NCI-H82 treated with DMSO at 0.1 percent for 48 hours (cell line): ENCODE data around the gene UTF1.

ENCODE experiments used
- DNase-seq: peaks from one replicate; lab custom pipeline; 2025; ENCODE audit not compliant: unreplicated experiment; lab: John Stamatoyannopoulos, UW

UTF1 gene

GRCh38 chr10:133196221-133196915, 33.6 kb upstream of the UTF1 start:
- DNase-seq: no peak

- DNase-seq: no peak
Observed at GRCh38 chr10:133196936-133197758, 32.9 kb upstream of the UTF1 start.

DNA sequence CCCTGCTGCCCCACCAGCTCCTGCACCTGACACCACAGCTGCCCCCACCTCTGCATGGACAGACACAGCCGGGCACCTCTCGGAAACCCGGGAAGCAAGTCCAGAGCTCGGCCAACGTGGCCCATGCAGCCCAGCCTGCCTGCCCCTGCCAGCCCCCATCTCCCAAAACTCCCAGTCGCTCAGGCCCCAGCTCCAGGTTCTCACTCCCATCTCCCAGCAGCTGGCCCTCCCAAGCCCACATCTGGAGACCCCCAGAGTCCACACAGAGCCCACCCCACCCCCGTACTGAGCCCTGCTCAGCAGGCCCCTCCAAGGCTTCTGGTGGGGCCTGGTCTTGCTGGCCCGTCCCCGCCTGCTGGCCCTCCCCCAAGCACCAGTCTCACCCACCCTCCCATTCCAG, 32.2 kb upstream of the UTF1 start:
- DNase-seq: no peak

DNA sequence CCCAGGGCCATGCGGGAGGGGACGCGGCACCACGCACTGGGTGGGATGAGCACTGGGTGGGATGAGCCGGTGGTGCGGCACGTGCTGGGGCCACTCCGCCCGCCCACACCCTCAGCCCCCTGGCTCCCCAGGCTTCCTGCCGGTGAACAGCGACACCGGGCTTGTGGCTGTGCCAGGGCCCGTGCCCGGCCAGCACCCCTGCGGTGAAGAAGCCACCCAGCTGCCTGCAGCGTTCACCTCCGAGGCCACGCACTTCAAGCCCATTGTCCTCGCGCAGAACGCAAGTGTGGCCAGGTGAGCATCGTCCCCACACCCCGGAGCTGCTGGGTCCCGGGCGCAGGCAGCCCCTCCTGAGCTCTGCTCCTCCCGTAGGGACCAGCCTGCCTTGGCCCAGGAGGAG, 31.8 kb upstream of the UTF1 start:
- DNase-seq: no peak

GRCh38 chr10:133198621-133199487, 31.2 kb upstream of the UTF1 start:
- no peak for DNase-seq

DNA sequence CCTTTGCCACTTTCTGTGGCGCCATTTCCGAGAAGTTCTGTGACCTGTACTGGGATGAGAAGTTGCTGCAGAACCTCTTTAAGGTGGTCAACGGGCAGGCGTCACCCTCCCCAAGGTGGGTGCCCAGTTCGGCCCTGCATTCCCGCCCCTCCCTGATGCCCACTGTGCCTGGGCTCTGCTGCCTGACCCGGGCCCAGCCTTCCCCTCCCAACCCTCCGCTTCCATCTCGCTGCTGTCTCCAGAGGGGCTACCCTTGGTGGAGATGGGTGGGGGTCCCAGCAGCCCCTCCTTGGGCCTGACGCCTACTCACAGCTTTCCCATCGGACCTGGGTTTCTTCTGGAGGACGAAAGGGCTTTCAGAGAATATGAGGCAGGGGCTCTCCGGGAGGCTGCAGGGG, 30.5 kb upstream of the UTF1 start:
- DNase-seq: no peak

GRCh38 chr10:133199992-133200611, 29.9 kb upstream of the UTF1 start:
- DNase-seq: no peak

GRCh38 chr10:133200621-133201031, 29.4 kb upstream of the UTF1 start:
- DNase-seq: no peak

DNA sequence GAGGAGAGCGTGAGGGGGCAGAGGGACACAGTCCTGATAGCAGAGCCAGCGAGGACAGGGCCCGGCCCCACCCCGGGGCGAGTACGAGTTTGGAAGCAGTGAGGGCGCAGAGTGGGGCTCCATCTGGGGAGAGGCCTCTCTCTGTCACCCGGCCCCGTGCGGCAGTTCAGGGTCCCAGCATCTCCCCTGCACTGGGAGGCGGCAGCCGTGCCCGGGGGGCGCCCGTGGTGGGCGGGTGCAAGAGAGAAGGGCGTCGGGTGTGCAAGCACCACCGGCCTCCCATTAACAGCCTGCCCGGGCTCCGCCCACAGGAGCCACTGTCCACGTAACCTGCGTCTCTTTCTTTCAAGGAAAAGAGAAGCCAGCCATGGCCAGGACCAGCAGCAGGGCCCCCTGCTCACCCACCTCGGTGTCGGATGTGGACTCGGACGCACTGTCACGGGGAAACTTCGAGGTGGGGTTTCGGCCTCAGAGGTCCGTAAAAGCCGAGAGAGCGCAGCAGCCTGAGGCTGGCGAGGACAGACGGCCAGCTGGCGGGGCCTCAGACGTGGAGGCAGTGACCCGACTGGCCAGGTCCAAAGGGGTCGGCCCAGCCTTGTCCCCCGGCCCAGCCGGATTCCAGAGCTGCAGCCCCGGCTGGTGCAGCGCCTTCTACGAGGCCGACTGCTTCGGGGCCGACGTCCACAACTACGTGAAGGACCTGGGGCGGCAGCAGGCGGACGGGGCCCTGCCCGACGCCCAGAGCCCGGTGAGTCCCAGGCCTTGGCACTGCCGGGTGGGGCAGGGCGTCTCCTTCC, 28.7 kb upstream of the UTF1 start:
- no peak for DNase-seq

- no peak for DNase-seq
Observed at GRCh38 chr10:133201948-133202725, 27.9 kb upstream of the UTF1 start.

- no peak for DNase-seq
Observed at GRCh38 chr10:133202778-133203651, 27.0 kb upstream of the UTF1 start.

DNA sequence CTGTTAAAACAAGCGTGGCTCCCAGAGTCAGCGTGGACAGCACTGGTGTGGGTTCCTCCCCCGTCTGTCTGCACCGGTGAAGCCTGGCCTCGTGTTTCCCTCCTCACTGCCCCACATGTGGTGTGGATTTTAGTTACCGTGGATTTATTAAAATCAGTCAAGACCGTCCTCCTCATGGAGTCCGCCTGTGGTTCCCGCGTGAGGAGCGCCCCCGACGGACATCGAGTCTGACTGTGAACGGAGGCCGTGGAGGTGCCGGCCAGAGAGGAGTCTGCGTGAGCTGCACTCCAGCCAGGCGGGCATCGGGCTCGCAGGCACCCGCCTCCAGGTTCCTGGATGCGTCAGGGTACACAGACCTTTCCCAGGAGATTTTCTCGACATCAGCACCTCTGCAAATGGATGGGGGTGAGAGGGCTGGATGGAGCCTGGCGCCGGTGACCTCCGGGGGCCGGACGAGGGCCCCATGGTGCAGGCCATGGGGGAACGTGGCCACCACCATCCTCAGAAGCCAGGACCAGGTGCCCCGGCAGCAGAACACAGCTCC, 26.3 kb upstream of the UTF1 start:
- DNase-seq: no peak

DNA sequence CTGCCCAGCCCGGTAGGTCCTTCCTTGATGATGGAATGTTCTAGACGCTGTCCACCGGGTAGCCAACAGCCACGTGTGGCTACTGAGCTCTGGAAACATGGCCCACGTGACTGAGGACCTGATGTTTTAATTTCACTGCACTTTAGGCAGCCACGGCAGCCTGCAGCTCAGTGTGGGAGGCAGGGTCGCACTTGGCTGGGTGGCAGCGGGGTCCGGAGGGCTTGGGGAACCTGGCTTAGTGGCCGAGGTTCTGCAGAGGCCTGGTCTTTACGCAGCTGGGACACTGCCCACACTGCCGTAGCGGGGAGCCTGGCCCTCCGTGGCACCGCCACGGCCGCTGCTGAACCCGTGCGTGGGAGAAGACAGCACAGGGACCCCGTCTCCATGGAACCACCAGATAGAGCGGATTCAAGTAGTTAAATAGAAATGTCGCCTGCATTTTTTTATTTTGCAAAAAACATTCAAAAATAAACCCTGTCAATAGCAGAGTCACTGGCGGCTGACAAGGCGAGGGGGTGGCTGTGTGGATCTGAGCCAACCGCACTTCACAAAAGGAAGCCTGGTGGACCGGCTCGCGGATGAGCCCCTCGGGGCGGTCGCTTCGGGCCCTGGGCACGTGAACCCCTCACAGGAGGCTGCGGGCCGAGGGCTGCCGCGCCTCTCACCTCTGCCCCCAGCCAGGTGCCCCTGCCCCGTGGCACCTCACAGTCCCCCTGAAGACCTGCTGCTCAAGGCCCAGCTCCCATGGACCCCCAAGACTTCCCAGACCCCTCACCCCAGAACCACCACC, 25.6 kb upstream of the UTF1 start:
- DNase-seq: no peak

GRCh38 chr10:133205146-133205545, 24.9 kb upstream of the UTF1 start:
- DNase-seq: no peak

DNA sequence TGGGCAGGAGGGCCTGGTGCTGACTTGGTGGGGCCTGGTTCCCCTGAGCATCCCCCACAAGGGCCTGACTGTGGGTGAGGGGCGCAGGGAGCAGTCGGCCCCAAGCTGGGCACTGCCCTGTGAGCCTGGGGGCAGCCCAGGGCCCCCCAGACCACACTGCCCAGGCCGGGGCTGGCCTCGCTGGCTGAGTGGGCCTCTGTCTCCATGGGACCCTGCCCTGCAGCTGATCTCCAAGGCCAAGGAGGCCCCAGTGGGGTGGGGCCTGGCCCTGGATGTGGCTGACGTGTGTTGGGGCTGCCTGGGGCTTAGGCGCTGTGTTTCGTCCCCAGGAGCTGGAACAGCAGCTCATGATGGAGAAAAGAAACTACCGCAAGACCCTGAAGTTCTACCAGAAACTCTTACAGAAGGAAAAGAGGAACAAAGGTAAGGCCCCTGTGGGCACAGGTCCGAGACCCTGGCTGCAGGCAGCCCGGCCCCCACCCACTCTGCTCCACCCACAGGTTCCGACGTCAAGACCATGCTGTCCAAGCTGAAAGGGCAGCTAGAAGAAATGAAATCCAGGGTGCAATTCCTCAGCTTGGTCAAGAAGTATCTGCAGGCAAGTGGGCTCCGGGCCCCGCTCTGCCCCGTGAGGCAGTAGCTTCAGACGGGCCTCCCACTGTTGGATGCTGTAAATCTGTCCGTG, 23.5 kb upstream of the UTF1 start:
- no peak for DNase-seq

DNA sequence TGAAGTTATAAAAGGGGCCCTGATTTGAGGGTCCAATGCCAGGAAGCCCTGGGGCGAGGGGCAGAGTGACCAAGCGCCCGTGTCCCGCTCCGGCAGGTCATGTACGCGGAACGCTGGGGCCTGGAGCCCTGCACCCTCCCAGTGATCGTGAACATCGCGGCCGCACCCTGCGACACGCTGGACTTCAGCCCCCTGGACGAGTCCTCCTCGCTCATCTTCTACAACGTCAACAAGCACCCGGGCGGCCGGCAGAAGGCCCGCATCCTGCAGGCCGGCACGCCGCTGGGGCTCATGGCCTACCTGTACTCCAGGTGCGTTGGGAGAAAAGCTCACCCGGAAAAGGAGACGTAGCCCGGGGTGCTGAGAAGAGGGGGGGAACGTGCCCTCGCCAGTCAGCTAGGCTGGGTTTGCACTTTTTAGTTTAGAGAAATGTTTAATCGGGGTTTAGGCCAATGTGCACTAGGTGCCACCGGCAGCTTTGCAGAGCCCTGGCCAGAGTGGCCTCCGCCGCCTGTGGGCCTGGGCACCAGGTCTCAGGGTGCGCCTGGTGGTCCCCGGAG, 22.9 kb upstream of the UTF1 start:
- DNase-seq: no peak

- no peak for DNase-seq
Observed at GRCh38 chr10:133207627-133208026, 22.4 kb upstream of the UTF1 start.
